ENCODE measurements around the gene TMC6.
"Not testable (repeated sequence)": the region's sequence is repeated elsewhere in the genome, so short reads cannot be mapped to it uniquely, and the experiment has no call there.

Gene TMC6

GRCh38 chr17:78108726-78109488, 19.6 kb downstream of the TMC6 start:
- DNase-seq, result no peak

GRCh38 chr17:78107976-78108725, 20.4 kb downstream of the TMC6 start:
- no peak for DNase-seq

DNA sequence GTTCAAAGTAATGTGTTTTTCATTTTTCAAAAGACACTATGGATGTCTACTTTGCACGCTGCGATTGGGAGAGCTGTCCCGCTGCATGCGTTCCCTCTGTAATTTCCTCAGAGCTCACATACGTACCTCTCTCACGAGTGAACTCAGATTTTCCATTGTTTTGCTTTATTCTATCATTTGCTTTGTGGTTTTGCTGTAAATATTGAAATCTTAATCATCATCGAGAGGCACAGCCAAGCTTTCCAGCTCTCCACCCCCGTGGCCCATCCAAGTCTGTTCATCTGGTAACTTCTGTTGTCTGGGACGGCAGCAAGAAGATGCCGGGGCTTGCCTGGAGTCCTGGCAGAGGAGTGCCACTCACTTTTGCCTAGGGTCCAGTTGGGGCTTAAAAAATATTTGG, 21.1 kb downstream of the TMC6 start:
- DNase-seq, result no peak

- no peak for DNase-seq
Observed at GRCh38 chr17:78106211-78106610, 22.3 kb downstream of the TMC6 start.

DNA sequence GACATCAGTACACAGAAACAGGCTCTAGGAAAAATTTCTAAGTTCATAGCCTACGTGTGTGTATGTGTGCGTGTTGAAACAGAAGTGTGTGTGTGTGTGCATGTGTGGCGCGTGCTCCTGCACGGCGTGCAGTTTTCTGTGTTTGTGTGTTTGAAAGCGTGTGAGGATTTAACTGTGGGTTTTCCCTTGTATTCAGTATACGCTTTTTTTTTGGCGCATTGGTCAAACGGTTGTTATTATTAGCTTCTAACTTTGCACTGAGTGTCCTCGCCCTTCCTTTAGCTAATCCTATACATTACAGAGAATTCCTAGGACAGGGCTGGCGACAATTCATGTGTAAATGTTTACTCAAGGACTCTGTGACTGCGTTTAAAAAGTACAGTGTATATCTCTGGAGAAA, 23.0 kb downstream of the TMC6 start:
- DNase-seq, result no peak

GRCh38 chr17:78105101-78105500, 23.5 kb downstream of the TMC6 start:
- DNase-seq, result no peak

DNA sequence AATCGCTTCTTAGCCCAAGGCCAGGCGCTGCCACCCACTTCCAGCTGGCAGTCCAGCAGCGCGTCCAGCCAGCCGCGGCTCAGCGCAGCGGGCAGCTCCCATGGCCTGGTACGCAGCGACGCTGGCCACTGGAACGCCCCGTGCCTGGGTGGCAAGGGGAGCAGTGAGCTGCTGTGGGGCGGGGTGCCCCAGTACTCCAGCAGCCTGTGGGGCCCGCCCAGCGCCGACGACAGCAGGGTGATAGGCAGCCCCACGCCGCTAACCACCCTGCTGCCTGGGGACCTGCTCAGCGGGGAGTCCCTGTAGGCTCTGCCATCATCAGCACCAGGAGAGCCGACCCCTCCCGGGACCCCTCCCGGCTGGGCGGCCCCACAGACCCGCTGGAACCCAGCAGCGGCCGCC, 24.0 kb downstream of the TMC6 start:
- DNase-seq, result no peak

GRCh38 chr17:78103311-78103710, 25.2 kb downstream of the TMC6 start:
- DNase-seq, result no peak

DNA sequence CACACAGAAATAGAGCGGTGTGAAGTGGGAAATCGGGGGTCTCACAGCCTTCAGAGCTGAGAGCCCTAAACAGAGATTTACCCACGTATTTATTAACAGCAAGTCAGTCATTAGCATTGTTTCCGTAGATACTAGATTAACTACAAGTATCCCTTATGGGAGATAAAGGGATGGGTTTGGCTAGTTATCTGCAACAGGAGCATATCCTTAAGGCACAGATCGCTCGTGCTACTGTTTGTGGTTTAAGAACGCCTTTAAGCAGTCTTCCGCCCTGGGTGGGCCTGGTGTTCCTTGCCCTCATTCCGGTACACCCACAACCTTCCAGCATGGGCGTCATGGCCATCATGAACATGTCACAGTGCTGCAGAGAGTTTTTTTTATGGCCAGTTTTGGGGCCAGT, 27.0 kb downstream of the TMC6 start:
- DNase-seq, result no peak

- DNase-seq, result no peak
Observed at GRCh38 chr17:78101112-78101511, 27.4 kb downstream of the TMC6 start.

GRCh38 chr17:78096093-78096492, 32.5 kb downstream of the TMC6 start:
- DNase-seq, result no peak

DNA sequence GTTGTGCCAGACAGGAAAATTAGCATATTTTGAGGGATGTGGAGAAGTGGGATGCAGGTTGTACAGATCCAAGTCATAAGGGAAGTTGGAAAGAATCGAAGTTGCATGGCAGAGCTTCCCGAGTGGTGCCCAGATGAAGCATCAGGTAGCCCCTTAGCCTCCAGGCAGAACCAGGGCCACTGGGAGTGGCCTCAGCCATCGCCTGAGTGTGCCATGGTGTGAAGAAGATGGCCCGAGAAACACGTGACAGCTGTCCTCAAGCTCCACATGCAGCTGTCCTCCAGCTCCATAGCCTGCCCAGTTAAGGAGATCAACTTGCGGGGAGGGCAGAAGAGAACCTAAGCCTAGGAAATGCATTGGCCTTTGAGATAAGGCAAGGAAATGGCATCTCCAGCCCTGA, 33.5 kb downstream of the TMC6 start:
- DNase-seq, result no peak

- no peak for DNase-seq
Observed at GRCh38 chr17:78092794-78093324, 35.7 kb downstream of the TMC6 start.

- DNase-seq, result no peak
Observed at GRCh38 chr17:78089576-78090281, 38.8 kb downstream of the TMC6 start.

- no peak for DNase-seq
Observed at GRCh38 chr17:78088529-78088928, 40.0 kb downstream of the TMC6 start.

DNA sequence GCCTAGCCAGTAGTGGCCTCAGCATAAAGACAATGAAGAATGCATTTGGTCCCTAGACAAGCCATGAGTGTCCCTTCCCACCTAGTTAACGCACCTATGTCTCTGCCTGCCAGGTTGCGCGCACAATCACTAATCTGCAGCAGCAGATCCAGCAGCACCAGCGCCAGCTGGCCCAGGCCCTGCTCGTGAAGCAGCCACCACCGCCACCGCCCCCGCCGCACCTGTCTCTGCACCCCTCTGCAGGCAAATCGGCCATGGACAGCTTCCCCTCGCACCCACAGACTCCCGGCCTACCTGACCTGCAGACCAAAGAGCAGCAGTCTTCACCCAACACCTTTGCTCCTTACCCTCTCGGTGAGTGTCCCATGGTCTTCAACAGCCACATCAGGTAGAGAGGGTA, 41.8 kb downstream of the TMC6 start:
- DNase-seq, result no peak

GRCh38 chr17:78082988-78083387, 45.6 kb downstream of the TMC6 start:
- DNase-seq, result no peak

- DNase-seq, result not testable (repeated sequence)
Observed at GRCh38 chr17:78082355-78082872, 46.1 kb downstream of the TMC6 start.

DNA sequence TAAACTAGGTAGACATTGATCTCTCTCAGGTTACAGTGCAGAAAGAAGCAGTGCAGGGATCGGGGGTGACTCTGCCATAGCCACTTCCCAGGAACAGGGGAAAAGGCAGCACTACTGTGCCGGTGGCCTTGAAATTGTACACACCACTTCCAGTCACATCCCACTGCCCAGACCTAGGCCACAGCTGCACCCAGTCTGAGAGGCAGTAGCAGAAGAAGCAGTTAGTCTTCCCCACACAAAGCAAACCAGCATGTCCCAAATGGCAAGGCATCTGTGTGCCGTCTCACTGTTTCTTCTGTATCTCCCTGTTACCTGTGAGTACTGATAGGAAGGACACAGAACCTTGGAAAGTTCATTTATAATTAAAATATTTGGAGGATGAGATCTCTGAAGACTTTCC, 47.0 kb downstream of the TMC6 start:
- no peak for DNase-seq

DNA sequence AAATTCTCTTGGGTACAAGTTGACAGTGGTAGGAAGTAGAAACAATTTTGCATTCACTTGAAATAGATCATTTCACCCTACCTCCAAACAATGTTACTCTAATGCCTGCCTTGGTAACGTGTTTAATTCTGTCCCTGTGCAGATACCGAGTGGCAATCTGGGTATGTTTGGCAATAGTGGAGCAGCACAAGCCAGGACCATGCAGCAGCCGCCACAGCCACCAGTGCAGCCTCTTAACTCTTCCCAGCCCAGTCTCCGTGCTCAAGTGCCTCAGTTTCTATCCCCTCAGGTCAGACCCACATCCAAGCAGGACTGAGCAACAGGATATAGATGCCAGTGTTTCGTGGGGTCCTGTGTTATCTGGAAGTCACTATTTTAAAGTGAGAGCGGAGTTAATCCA, 49.3 kb downstream of the TMC6 start:
- DNase-seq, result no peak

- no peak for DNase-seq
Observed at GRCh38 chr17:78075545-78075944, 53.0 kb downstream of the TMC6 start.

DNA sequence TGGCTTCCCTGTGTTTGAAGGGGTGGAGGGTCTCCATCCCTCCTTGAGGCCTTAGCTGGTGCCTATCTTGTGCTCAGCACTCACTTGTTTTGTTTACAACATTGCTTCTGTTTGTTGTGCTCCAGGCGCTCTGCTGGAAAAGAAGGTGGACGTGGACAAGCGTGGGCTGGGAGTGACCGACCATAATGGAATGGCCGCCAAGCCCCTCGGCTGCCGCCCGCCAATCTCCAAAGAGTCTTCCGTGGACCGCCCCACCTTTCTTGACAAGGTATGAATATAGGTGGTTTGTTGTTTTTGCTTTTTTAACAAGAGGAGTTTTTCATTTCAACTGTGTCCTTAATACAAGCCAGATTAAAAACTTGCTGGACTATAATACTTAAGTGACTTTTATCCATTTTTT, 53.5 kb downstream of the TMC6 start:
- no peak for DNase-seq

GRCh38 chr17:78072961-78073360, 55.6 kb downstream of the TMC6 start:
- DNase-seq, result no peak

All from stimulated activated naive CD4-positive, alpha-beta T cell (primary cell).